GM23338 (cell line): Measurements from ENCODE around the gene UCP3.

Source experiments
- CREB1 ChIP-seq: fragments of 250-450 bp; sonication (Bioruptor Pico); IDR thresholded peaks from 2 replicates; pipeline ENCODE4 v1.5.0; 2020; ENCODE audit warnings: low read depth, mild to moderate bottlenecking, moderate library complexity
- CTCF ChIP-seq, 2 experiments: fragments of 200-600 bp in 1 of 2; sonication (generic) in 1 of 2; conservative IDR thresholded peaks; 2 replicates each; pipeline versions ENCODE4 v1.5.1 to v1.6.1; 2016 to 2017; ENCODE audit warnings: antibody characterized with exemption in 2 of 2, low read depth in 2 of 2, mild to moderate bottlenecking in 2 of 2, moderate library complexity in 1 of 2
- EZH2 ChIP-seq: fragments of 200-600 bp; sonication (generic); IDR thresholded peaks from one replicate; pipeline ENCODE4 v1.8.0; 2017; ENCODE audit warnings: antibody characterized with exemption, mild to moderate bottlenecking, low read depth; ENCODE audit not compliant: unreplicated experiment
- EZH2phosphoT487 ChIP-seq: fragments of 200-600 bp; sonication (generic); IDR thresholded peaks from one replicate; pipeline ENCODE4 v1.8.1; 2018; ENCODE audit warnings: antibody characterized with exemption; ENCODE audit not compliant: unreplicated experiment
- JUNB ChIP-seq: IDR thresholded peaks from one replicate; pipeline ENCODE4 v1.6.1; 2016; ENCODE audit warnings: antibody characterized with exemption; ENCODE audit not compliant: unreplicated experiment
- NANOG ChIP-seq: IDR thresholded peaks from 2 replicates; pipeline ENCODE4 v1.6.1; 2016; ENCODE audit warnings: antibody characterized with exemption, borderline replicate concordance
- POLR2AphosphoS5 ChIP-seq: IDR thresholded peaks from 2 replicates; pipeline ENCODE4 v1.6.1; 2016; ENCODE audit warnings: antibody characterized with exemption, low read depth
- REST ChIP-seq: IDR thresholded peaks from one replicate; pipeline ENCODE4 v1.6.1; 2018; ENCODE audit warnings: antibody characterized with exemption; ENCODE audit not compliant: unreplicated experiment
- STAT1 ChIP-seq: IDR thresholded peaks from one replicate; pipeline ENCODE4 v1.6.1; 2016; ENCODE audit warnings: antibody characterized with exemption; ENCODE audit not compliant: unreplicated experiment
- ZNF114 ChIP-seq: fragments of 250-450 bp; sonication (Bioruptor Pico); IDR thresholded peaks from 2 replicates; pipeline ENCODE4 v1.5.0; 2020; ENCODE audit warnings: mild to moderate bottlenecking, moderate library complexity

GRCh38 chr11:74025467-74026166 is 16.7 kb upstream of the UCP3 start:
- TF ChIP-seq CTCF (conservative IDR thresholded peaks at IDR 0.05; ENCODE audit: low read depth in 2 of 2) (no peak), NANOG (no peak), REST (no peak), POLR2AphosphoS5 (no peak), ZNF114 (no peak), STAT1 (no peak), CREB1 (CRISPR knock-in tag) (no peak), EZH2phosphoT487 (no peak), EZH2 (no peak), JUNB (no peak)
